ENCODE results near the gene SAP30BP.

The SAP30BP gene

GRCh38 chr17:75743625-75744206, 76.6 kb downstream of the SAP30BP start:
- Histone ChIP-seq H3K4me3 (no peak overlapping the region), H3K36me3 (ENCODE audit: insufficient read depth, low read length) (no peaks in the 10 kb centered on the region), H3K27ac (no peak overlapping the region), H3K9ac (ENCODE audit: insufficient read length) (no peak overlapping the region), H3K9me3 (ENCODE audit: low read depth, low read length) (no peaks in the 10 kb centered on the region)
- no peak for DNase-seq (ENCODE audit: low read depth, low spot score)
- TF ChIP-seq FOXP2 (optimal IDR thresholded peaks at IDR 0.05; ENCODE audit: control extremely low read depth, extremely low read length, insufficient read depth) (no peak), EZH2 (IDR thresholded peaks at IDR 0.05) (no peak), POLR2AphosphoS5 (IDR thresholded peaks at IDR 0.05; ENCODE audit: borderline replicate concordance, low read depth, low read length) (no peak)

GRCh38 chr17:75748706-75749105, 81.6 kb downstream of the SAP30BP start:
- Histone ChIP-seq H3K36me3 (ENCODE audit: insufficient read depth, low read length) (no peaks in the 10 kb centered on the region), H3K9me3 (ENCODE audit: low read depth, low read length) (no peaks in the 10 kb centered on the region), H3K4me3 (no peak overlapping the region), H3K9ac (ENCODE audit: insufficient read length) (no peak overlapping the region), H3K27ac (no peak overlapping the region)
- DNase-seq (ENCODE audit: low read depth, low spot score): no peak
- no peak for TF ChIP-seq FOXP2 (optimal IDR thresholded peaks at IDR 0.05; ENCODE audit: control extremely low read depth, extremely low read length, insufficient read depth)

- H3K36me3 ChIP-seq (ENCODE audit: insufficient read depth, low read length): no peaks in the 10 kb centered on the region
- no peaks in the 10 kb centered on the region for H3K9me3 ChIP-seq (ENCODE audit: low read depth, low read length)
- H3K9ac ChIP-seq (ENCODE audit: insufficient read length): no peak overlapping the region
- H3K27ac ChIP-seq: no peak overlapping the region
- DNase-seq (ENCODE audit: low read depth, low spot score): no peak
- TF ChIP-seq POLR2AphosphoS5 (IDR thresholded peaks at IDR 0.05; ENCODE audit: borderline replicate concordance, low read depth, low read length): no peak
- TF ChIP-seq FOXP2 (optimal IDR thresholded peaks at IDR 0.05; ENCODE audit: control extremely low read depth, extremely low read length, insufficient read depth): no peak
- TF ChIP-seq EZH2 (IDR thresholded peaks at IDR 0.05): no peak
- peak overlapping the region; percentile 16; the same call in 1 of the 2 replicates for H3K4me3 ChIP-seq
These were observed 82.6 kb downstream of the SAP30BP start for GRCh38 chr17:75749545-75750389.

GRCh38 chr17:75750661-75751423, 83.7 kb downstream of the SAP30BP start:
- H3K4me3 ChIP-seq: no peak overlapping the region
- no peaks in the 10 kb centered on the region for H3K36me3 ChIP-seq (ENCODE audit: insufficient read depth, low read length)
- no peak overlapping the region for H3K27ac ChIP-seq
- no peak for DNase-seq (ENCODE audit: low read depth, low spot score)
- H3K9me3 ChIP-seq (ENCODE audit: low read depth, low read length): no peaks in the 10 kb centered on the region
- TF ChIP-seq FOXP2 (optimal IDR thresholded peaks at IDR 0.05; ENCODE audit: control extremely low read depth, extremely low read length, insufficient read depth): no peak
- TF ChIP-seq EZH2 (IDR thresholded peaks at IDR 0.05): no peak
- no peak for TF ChIP-seq POLR2AphosphoS5 (IDR thresholded peaks at IDR 0.05; ENCODE audit: borderline replicate concordance, low read depth, low read length)
- H3K9ac ChIP-seq (ENCODE audit: insufficient read length): no peak overlapping the region

GRCh38 chr17:75751676-75752404, 84.7 kb downstream of the SAP30BP start:
- Histone ChIP-seq H3K9ac (ENCODE audit: insufficient read length) (no peak overlapping the region), H3K36me3 (ENCODE audit: insufficient read depth, low read length) (no peaks in the 10 kb centered on the region), H3K9me3 (ENCODE audit: low read depth, low read length) (no peaks in the 10 kb centered on the region), H3K4me3 (no peak overlapping the region), H3K27ac (no peak overlapping the region)
- no peak for DNase-seq (ENCODE audit: low read depth, low spot score)
- TF ChIP-seq EZH2 (IDR thresholded peaks at IDR 0.05): no peak
- no peak for TF ChIP-seq POLR2AphosphoS5 (IDR thresholded peaks at IDR 0.05; ENCODE audit: borderline replicate concordance, low read depth, low read length)
- TF ChIP-seq FOXP2 (optimal IDR thresholded peaks at IDR 0.05; ENCODE audit: control extremely low read depth, extremely low read length, insufficient read depth): no peak

GRCh38 chr17:75752405-75752709, 85.2 kb downstream of the SAP30BP start:
- no peak for DNase-seq (ENCODE audit: low read depth, low spot score)
- Histone ChIP-seq H3K4me3 (no peak overlapping the region), H3K27ac (no peak overlapping the region), H3K9ac (ENCODE audit: insufficient read length) (no peak overlapping the region), H3K9me3 (ENCODE audit: low read depth, low read length) (no peaks in the 10 kb centered on the region), H3K36me3 (ENCODE audit: insufficient read depth, low read length) (no peaks in the 10 kb centered on the region)
- no peak for TF ChIP-seq FOXP2 (optimal IDR thresholded peaks at IDR 0.05; ENCODE audit: control extremely low read depth, extremely low read length, insufficient read depth)
- no peak for TF ChIP-seq EZH2 (IDR thresholded peaks at IDR 0.05)
- no peak for TF ChIP-seq POLR2AphosphoS5 (IDR thresholded peaks at IDR 0.05; ENCODE audit: borderline replicate concordance, low read depth, low read length)

- DNase-seq (ENCODE audit: low read depth, low spot score): no peak
- H3K36me3 ChIP-seq (ENCODE audit: insufficient read depth, low read length): no peaks in the 10 kb centered on the region
- no peak overlapping the region for H3K9ac ChIP-seq (ENCODE audit: insufficient read length)
- H3K9me3 ChIP-seq (ENCODE audit: low read depth, low read length): no peaks in the 10 kb centered on the region
- no peak overlapping the region for H3K4me3 ChIP-seq
- TF ChIP-seq POLR2AphosphoS5 (IDR thresholded peaks at IDR 0.05; ENCODE audit: borderline replicate concordance, low read depth, low read length): no peak
- TF ChIP-seq FOXP2 (optimal IDR thresholded peaks at IDR 0.05; ENCODE audit: control extremely low read depth, extremely low read length, insufficient read depth): no peak
- no peak for TF ChIP-seq EZH2 (IDR thresholded peaks at IDR 0.05)
- H3K27ac ChIP-seq: no peak overlapping the region
These were observed 85.8 kb downstream of the SAP30BP start for GRCh38 chr17:75752802-75753513.

All from SK-N-MC (cell line).